IMR-90 (cell line): ENCODE data around the gene PIR. TPM values are rescaled to one million over a fixed set of nuclear protein-coding genes. Genes with fewer than 3 reads are reported as not detected.

ENCODE experiments used
- ATAC-seq: fragments of 200-7000 bp; cut with Tn5 transposase; 2 replicates; pipeline ENCODE4 v1.9.1; 2020; ENCODE audit warnings: low read depth, mild to moderate bottlenecking, moderate library complexity
- BruUV-seq: library from RNA; stranded (reverse); fragments of 400-500 nt; replicated peaks from 2 replicates; lab custom pipeline; 2021; lab: Mats Ljungman, UMichigan
- CTCF ChIA-PET: fragments of 300-600 bp; formaldehyde crosslinking; extraction: SDS; loops from one replicate; lab custom pipeline; 2021; ENCODE audit warnings: antibody characterized with exemption; lab: Yijun Ruan, JAX
- POLR2A ChIA-PET: fragments of 300-600 bp; sonication (Branson Sonifier 250); formaldehyde crosslinking; loops from one replicate; lab custom pipeline; 2022; ENCODE audit warnings: antibody characterized with exemption; ENCODE audit not compliant: unreplicated experiment; lab: Charles Lee
- DNase-seq: peaks from one replicate; pipeline ENCODE4 v3.0.0; 2013
- H2AFZ ChIP-seq: replicated peaks from 2 replicates; pipeline ENCODE3; 2013; ENCODE audit warnings: low read length, mild to moderate bottlenecking; ENCODE audit not compliant: poor library complexity
- H2AK5ac ChIP-seq: 2 replicates; pipeline ENCODE4 v1.6.1; 2013; ENCODE audit warnings: low read depth, low read length, inconsistent platforms
- H2AK9ac ChIP-seq: replicated peaks from 2 replicates; pipeline ENCODE3; 2013; ENCODE audit warnings: mild to moderate bottlenecking, low read depth, low read length, moderate library complexity; ENCODE audit not compliant: poor library complexity
- H2BK120ac ChIP-seq: 2 replicates; pipeline ENCODE4 v1.6.1; 2013; ENCODE audit warnings: low read depth, low read length, inconsistent platforms
- H2BK15ac ChIP-seq: 3 replicates; pipeline ENCODE4 v1.6.1; 2013; ENCODE audit warnings: low read depth, low read length, inconsistent platforms
- H2BK20ac ChIP-seq: 2 replicates; pipeline ENCODE4 v1.6.1; 2013; ENCODE audit warnings: low read depth, mild to moderate bottlenecking, inconsistent platforms, low read length, moderate library complexity
- H2BK5ac ChIP-seq: 2 replicates; pipeline ENCODE4 v1.6.1; 2013; ENCODE audit warnings: mild to moderate bottlenecking, low read depth, low read length, inconsistent platforms; ENCODE audit not compliant: poor library complexity, severe bottlenecking
- H3K14ac ChIP-seq: replicated peaks from 2 replicates; pipeline ENCODE4 v1.6.1; 2013; ENCODE audit warnings: low read depth, low read length, inconsistent platforms
- H3K18ac ChIP-seq: 2 replicates; pipeline ENCODE4 v1.6.1; 2013; ENCODE audit warnings: low read depth, low read length, control low read depth
- H3K23ac ChIP-seq: 2 replicates; pipeline ENCODE4 v1.6.1; 2013; ENCODE audit warnings: low read depth, low read length, inconsistent platforms
- H3K27ac ChIP-seq: 2 replicates; pipeline ENCODE4 v1.5.1; 2013; ENCODE audit warnings: mild to moderate bottlenecking, control low read depth, low read length; ENCODE audit not compliant: insufficient read depth
- H3K27me3 ChIP-seq: 2 replicates; pipeline ENCODE4 v1.6.1; 2013; ENCODE audit warnings: low read length; ENCODE audit not compliant: control insufficient read depth, insufficient read depth
- H3K36me3 ChIP-seq: 2 replicates; pipeline ENCODE4 v1.6.1; 2013; ENCODE audit warnings: low read length, mixed read lengths; ENCODE audit not compliant: control insufficient read depth, insufficient read depth
- H3K4ac ChIP-seq: 2 replicates; pipeline ENCODE4 v1.6.1; 2013; ENCODE audit warnings: low read depth, low read length, inconsistent platforms
- H3K4me1 ChIP-seq: 2 replicates; pipeline ENCODE4 v1.6.1; 2013; ENCODE audit warnings: low read length, mixed read lengths; ENCODE audit not compliant: control insufficient read depth, insufficient read depth
- H3K4me2 ChIP-seq: 2 replicates; pipeline ENCODE4 v1.6.1; 2013; ENCODE audit warnings: low read depth, mild to moderate bottlenecking, control low read depth, low read length, moderate library complexity
- H3K4me3 ChIP-seq: 2 replicates; pipeline ENCODE4 v1.5.1; 2013; ENCODE audit warnings: low read depth, mild to moderate bottlenecking, control low read depth, low read length, moderate library complexity; ENCODE audit not compliant: insufficient read depth
- H3K56ac ChIP-seq: 2 replicates; pipeline ENCODE4 v1.6.1; 2013; ENCODE audit warnings: low read length, inconsistent platforms; ENCODE audit not compliant: insufficient read depth; ENCODE audit errors: extremely low read depth
- H3K79me1 ChIP-seq, 2 experiments: 2 replicates each; pipeline ENCODE4 v1.6.1; 2013; ENCODE audit warnings: low read length in 2 of 2, inconsistent platforms in 1 of 2, low read depth in 1 of 2
- H3K9ac ChIP-seq: 2 replicates; pipeline ENCODE4 v1.6.1; 2013; ENCODE audit warnings: low read depth, low read length, control low read depth
- H3K9me1 ChIP-seq: 2 replicates; pipeline ENCODE4 v1.6.1; 2013; ENCODE audit warnings: low read length, inconsistent platforms; ENCODE audit not compliant: insufficient read depth
- H3K9me3 ChIP-seq: 2 replicates; pipeline ENCODE4 v1.6.1; 2013; ENCODE audit warnings: low read length; ENCODE audit not compliant: control insufficient read depth, insufficient read depth
- H4K20me1 ChIP-seq: 2 replicates; pipeline ENCODE4 v1.6.1; 2013; ENCODE audit warnings: low read length, inconsistent platforms; ENCODE audit not compliant: insufficient read depth
- H4K5ac ChIP-seq: 2 replicates; pipeline ENCODE4 v1.6.1; 2013; ENCODE audit warnings: mild to moderate bottlenecking, low read depth, low read length, control low read depth
- H4K8ac ChIP-seq, 2 experiments: 2 replicates each; pipeline ENCODE4 v1.6.1; 2013; ENCODE audit warnings: low read depth in 2 of 2, low read length in 2 of 2, control low read depth in 1 of 2, inconsistent platforms in 1 of 2
- H4K91ac ChIP-seq: 2 replicates; pipeline ENCODE4 v1.6.1; 2013; ENCODE audit warnings: low read depth, low read length, inconsistent platforms; ENCODE audit not compliant: insufficient read depth
- BHLHE40 ChIP-seq: fragments of 150-350 bp; IDR thresholded peaks from 2 replicates; pipeline ENCODE4 v1.6.1; 2016; ENCODE audit warnings: mild to moderate bottlenecking, low read depth, low read length
- CEBPB ChIP-seq: IDR thresholded peaks from 2 replicates; pipeline ENCODE4 v1.6.1; 2012; ENCODE audit warnings: low read depth, low read length, improper control_type of control experiment
- CHD1 ChIP-seq: IDR thresholded peaks from 2 replicates; pipeline ENCODE4 v1.6.1; 2012; ENCODE audit warnings: low read depth, low read length, improper control_type of control experiment
- ELK1 ChIP-seq: fragments of 150-350 bp; IDR thresholded peaks from 2 replicates; pipeline ENCODE4 v1.6.1; 2016; ENCODE audit warnings: low read depth, mild to moderate bottlenecking, low read length, moderate library complexity, borderline replicate concordance
- FOS ChIP-seq: fragments of 150-350 bp; IDR thresholded peaks from 2 replicates; pipeline ENCODE4 v1.6.1; 2016; ENCODE audit warnings: low read depth, low read length
- MXI1 ChIP-seq: IDR thresholded peaks from 2 replicates; pipeline ENCODE4 v1.6.1; 2012; ENCODE audit warnings: low read depth, mild to moderate bottlenecking, low read length, moderate library complexity, borderline replicate concordance
- NFE2L2 ChIP-seq: fragments of 150-350 bp; IDR thresholded peaks from 2 replicates; pipeline ENCODE4 v1.6.1; 2016; ENCODE audit warnings: low read depth, mild to moderate bottlenecking, low read length
- RAD21 ChIP-seq: IDR thresholded peaks from 2 replicates; pipeline ENCODE4 v1.6.1; 2012; ENCODE audit warnings: low read length, improper control_type of control experiment
- RCOR1 ChIP-seq: IDR thresholded peaks from 2 replicates; pipeline ENCODE4 v1.6.1; 2012; ENCODE audit warnings: mild to moderate bottlenecking, low read length, improper control_type of control experiment; ENCODE audit not compliant: insufficient replicate concordance
- RFX5 ChIP-seq: IDR thresholded peaks from 2 replicates; pipeline ENCODE4 v1.8.0; 2012; ENCODE audit warnings: low read depth, mild to moderate bottlenecking, low read length, moderate library complexity
- SMC3 ChIP-seq: fragments of 150-350 bp; IDR thresholded peaks from 2 replicates; pipeline ENCODE4 v1.6.1; 2016; ENCODE audit warnings: low read depth, mild to moderate bottlenecking, antibody characterized with exemption, low read length, moderate library complexity
- WGBS, 2 experiments: methylation state at CpG; one replicate each; pipeline versions ENCODE4 v1.1.5 to v1.1.7; 2013; ENCODE audit warnings: missing lambda C conversion rate in 2 of 2; ENCODE audit not compliant: insufficient read length in 1 of 2; ENCODE audit errors: extremely low coverage in 2 of 2; 5-methylcytosine and 5-hydroxymethylcytosine counted together
- dilution Hi-C: fragments of 300-500 bp; cut with HindIII; formaldehyde crosslinking; loops from one replicate; pipeline ENCODE4 v1.14.3; 2018; ENCODE audit warnings: low sequenced_read_pairs; ENCODE audit not compliant: unreplicated experiment
- in situ Hi-C: fragments of 300-500 bp; cut with MboI; formaldehyde crosslinking; loops from 3 replicates; pipeline ENCODE4 v1.14.3; 2019; ENCODE audit warnings: low sequenced_read_pairs, inconsistent platforms, mixed read lengths
- intact Hi-C: fragments of 100-400 bp; cut with micrococcal nuclease; formaldehyde crosslinking; loops from 2 replicates; pipeline ENCODE4 v1.10.0; 2022
- polyA plus RNA-seq, 3 experiments: library from polyadenylated mRNA; depleted of rRNA; stranded (reverse); fragments of >200 nt; gene quantifications; 2 replicates each; pipeline ENCODE4 v1.2.3, GENCODE V29; 2012; ENCODE audit warnings: low replicate concordance in 1 of 3
- total RNA-seq: library from RNA; depleted of rRNA; stranded (reverse); fragments of >200 nt; gene quantifications from 2 replicates; pipeline ENCODE4 v1.2.3, GENCODE V29; 2012
- TF ChIP-seq, protein P1 (sequence below): conservative IDR thresholded peaks from 2 replicates; pipeline ENCODE4 v1.5.1; 2012; ENCODE audit warnings: mild to moderate bottlenecking, low read depth, low read length, improper control_type of control experiment

PIR gene
- total and polyA plus RNA-seq, 2 of the 4 experiments (the other 2 are of a cell fraction), result 5.7 to 8.7 TPM

GRCh38 chrX:15511563-15511962 is 18.4 kb upstream of the PIR start:
- H3K9ac ChIP-seq, result no peak overlapping the region
- no peak overlapping the region for H2BK15ac ChIP-seq
- H2AK9ac ChIP-seq, result no peak overlapping the region
- no peak overlapping the region for H3K56ac ChIP-seq
- intact Hi-C loops, result no loop called here
- H4K8ac ChIP-seq, result no peak overlapping the region
- H3K27ac ChIP-seq, result no peak overlapping the region
- no peak overlapping the region for H3K4me2 ChIP-seq
- no peak overlapping the region for H2BK20ac ChIP-seq
- no TSS peak for BruUV-seq
- dilution Hi-C loops, result no loop called here
- no peaks in the 10 kb centered on the region for H3K9me3 ChIP-seq
- no peak overlapping the region for H4K91ac ChIP-seq
- H2AFZ ChIP-seq, result no peak overlapping the region
- no peak overlapping the region for H3K18ac ChIP-seq
- no peaks in the 10 kb centered on the region for H4K20me1 ChIP-seq
- no peak overlapping the region for H3K23ac ChIP-seq
- WGBS, 2 experiments, result no CpG with 5 or more reads among the region's 1 CpG
- TF ChIP-seq RAD21 (no peak), CHD1 (no peak), CEBPB (no peak), NFE2L2 (no peak), SMC3 (no peak), FOS (no peak), RCOR1 (no peak), BHLHE40 (no peak), RFX5 (no peak), ELK1 (no peak), MXI1 (no peak)
- TF ChIP-seq, protein P1, sequence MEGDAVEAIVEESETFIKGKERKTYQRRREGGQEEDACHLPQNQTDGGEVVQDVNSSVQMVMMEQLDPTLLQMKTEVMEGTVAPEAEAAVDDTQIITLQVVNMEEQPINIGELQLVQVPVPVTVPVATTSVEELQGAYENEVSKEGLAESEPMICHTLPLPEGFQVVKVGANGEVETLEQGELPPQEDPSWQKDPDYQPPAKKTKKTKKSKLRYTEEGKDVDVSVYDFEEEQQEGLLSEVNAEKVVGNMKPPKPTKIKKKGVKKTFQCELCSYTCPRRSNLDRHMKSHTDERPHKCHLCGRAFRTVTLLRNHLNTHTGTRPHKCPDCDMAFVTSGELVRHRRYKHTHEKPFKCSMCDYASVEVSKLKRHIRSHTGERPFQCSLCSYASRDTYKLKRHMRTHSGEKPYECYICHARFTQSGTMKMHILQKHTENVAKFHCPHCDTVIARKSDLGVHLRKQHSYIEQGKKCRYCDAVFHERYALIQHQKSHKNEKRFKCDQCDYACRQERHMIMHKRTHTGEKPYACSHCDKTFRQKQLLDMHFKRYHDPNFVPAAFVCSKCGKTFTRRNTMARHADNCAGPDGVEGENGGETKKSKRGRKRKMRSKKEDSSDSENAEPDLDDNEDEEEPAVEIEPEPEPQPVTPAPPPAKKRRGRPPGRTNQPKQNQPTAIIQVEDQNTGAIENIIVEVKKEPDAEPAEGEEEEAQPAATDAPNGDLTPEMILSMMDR, result no peak
- no peaks in the 10 kb centered on the region for H3K4me1 ChIP-seq
- H3K14ac ChIP-seq, result no peak overlapping the region
- DNase-seq, result no peak
- H3K36me3 ChIP-seq, result no peaks in the 10 kb centered on the region
- H3K9me1 ChIP-seq, result no peaks in the 10 kb centered on the region
- no peak overlapping the region for H2AK5ac ChIP-seq
- H4K5ac ChIP-seq, result no peak overlapping the region
- H3K4me3 ChIP-seq, result no peak overlapping the region
- H2BK120ac ChIP-seq, result no peak overlapping the region
- ATAC-seq, result no peak
- H3K4ac ChIP-seq, result no peak overlapping the region
- H2BK5ac ChIP-seq, result no peak overlapping the region
- H3K27me3 ChIP-seq, result peaks cover 14% of the 10 kb centered on the region
- CTCF ChIA-PET, result interaction anchor here (0.6 kb wide), 1 partner anchor 1206 kb away, joined by 6 read pairs; no protein-coding TSS in a partner anchor
- H3K79me1 ChIP-seq, result no peaks in the 10 kb centered on the region
- in situ Hi-C loops, result no loop called here
- POLR2A ChIA-PET, result interaction anchor here (0.6 kb wide), 1 partner anchor 18 kb away, joined by 3 read pairs; the partner anchor contains the start of gene PIR
